HEK293 (cell line): ENCODE results near the gene TCF21.

ENCODE experiments used
- KLF10 ChIP-seq: fragments of 450-650 bp; IDR thresholded peaks from 2 replicates; pipeline ENCODE4 v1.5.1; 2018; ENCODE audit warnings: missing biosample characterization, mild to moderate bottlenecking, missing genetic modification characterization
- KLF16 ChIP-seq: fragments of 450-650 bp; formaldehyde crosslinking; IDR thresholded peaks from 2 replicates; pipeline ENCODE4 v1.5.1; 2017; ENCODE audit warnings: missing biosample characterization, missing genetic modification characterization
- ZBTB21 ChIP-seq: fragments of 450-650 bp; formaldehyde crosslinking; IDR thresholded peaks from 2 replicates; pipeline ENCODE4 v1.5.1; 2017; ENCODE audit warnings: missing biosample characterization, missing genetic modification characterization
- ZFP3 ChIP-seq: fragments of 450-650 bp; formaldehyde crosslinking; IDR thresholded peaks from 2 replicates; pipeline ENCODE4 v1.5.1; 2016; ENCODE audit warnings: low read depth, missing biosample characterization, missing genetic modification characterization
- ZNF10 ChIP-seq: fragments of 450-650 bp; formaldehyde crosslinking; IDR thresholded peaks from 2 replicates; pipeline ENCODE4 v1.5.1; 2017; ENCODE audit warnings: missing biosample characterization, missing genetic modification characterization
- ZNF155 ChIP-seq: fragments of 450-650 bp; formaldehyde crosslinking; IDR thresholded peaks from 2 replicates; pipeline ENCODE4 v1.5.1; 2016; ENCODE audit warnings: missing biosample characterization, missing genetic modification characterization
- ZNF221 ChIP-seq: fragments of 450-650 bp; formaldehyde crosslinking; IDR thresholded peaks from 2 replicates; pipeline ENCODE4 v1.5.1; 2017; ENCODE audit warnings: missing biosample characterization, missing genetic modification characterization, borderline replicate concordance
- ZNF24 ChIP-seq: fragments of 450-650 bp; formaldehyde crosslinking; IDR thresholded peaks from 2 replicates; pipeline ENCODE4 v1.5.1; 2016; ENCODE audit warnings: missing biosample characterization, missing genetic modification characterization
- ZNF266 ChIP-seq: fragments of 450-650 bp; formaldehyde crosslinking; IDR thresholded peaks from 2 replicates; pipeline ENCODE4 v1.5.1; 2016; ENCODE audit warnings: missing biosample characterization, missing genetic modification characterization, low read depth
- ZNF274 ChIP-seq, 2 experiments: fragments of 200-500 bp in 1 of 2; fragments of 450-650 bp in 1 of 2; sonication (Bioruptor generic) in 1 of 2; formaldehyde crosslinking in 1 of 2; IDR thresholded peaks; 2 replicates each; pipeline versions ENCODE4 v1.5.1 to v1.6.1; 2014 to 2016; ENCODE audit warnings: borderline replicate concordance in 1 of 2, inconsistent platforms in 1 of 2, low read length in 1 of 2, missing biosample characterization in 1 of 2, missing genetic modification characterization in 1 of 2
- ZNF324 ChIP-seq: fragments of 450-650 bp; formaldehyde crosslinking; IDR thresholded peaks from 2 replicates; pipeline ENCODE4 v1.5.1; 2016; ENCODE audit warnings: missing biosample characterization, missing genetic modification characterization
- ZNF341 ChIP-seq: fragments of 450-650 bp; formaldehyde crosslinking; IDR thresholded peaks from 2 replicates; pipeline ENCODE4; 2016; ENCODE audit warnings: low read depth, missing biosample characterization, missing genetic modification characterization
- ZNF354C ChIP-seq: fragments of 450-650 bp; formaldehyde crosslinking; IDR thresholded peaks from 2 replicates; pipeline ENCODE4 v1.5.1; 2016; ENCODE audit warnings: missing biosample characterization, missing genetic modification characterization, low read depth, borderline replicate concordance
- ZNF404 ChIP-seq: fragments of 450-650 bp; formaldehyde crosslinking; IDR thresholded peaks from 2 replicates; pipeline ENCODE4 v1.5.1; 2017; ENCODE audit warnings: missing biosample characterization, missing genetic modification characterization
- ZNF423 ChIP-seq: fragments of 450-650 bp; formaldehyde crosslinking; IDR thresholded peaks from 2 replicates; pipeline ENCODE4 v1.5.1; 2016; ENCODE audit warnings: missing biosample characterization, missing genetic modification characterization
- ZNF548 ChIP-seq: fragments of 450-650 bp; formaldehyde crosslinking; IDR thresholded peaks from 2 replicates; pipeline ENCODE4 v1.5.1; 2016; ENCODE audit warnings: missing biosample characterization, missing genetic modification characterization
- ZNF623 ChIP-seq: fragments of 450-650 bp; formaldehyde crosslinking; IDR thresholded peaks from 2 replicates; pipeline ENCODE4 v1.5.1; 2016; ENCODE audit warnings: missing biosample characterization, missing genetic modification characterization
- ZNF654 ChIP-seq: fragments of 450-650 bp; formaldehyde crosslinking; IDR thresholded peaks from 2 replicates; pipeline ENCODE4 v1.5.1; 2016; ENCODE audit warnings: low read depth, missing biosample characterization, missing genetic modification characterization
- ZXDB ChIP-seq: fragments of 450-650 bp; formaldehyde crosslinking; IDR thresholded peaks from 2 replicates; pipeline ENCODE4 v1.5.1; 2016; ENCODE audit warnings: missing biosample characterization, missing genetic modification characterization
- TF ChIP-seq, protein P1 (sequence below): fragments of 450-650 bp; formaldehyde crosslinking; IDR thresholded peaks from 2 replicates; pipeline ENCODE4 v1.5.1; 2016; ENCODE audit warnings: missing biosample characterization, missing genetic modification characterization, borderline replicate concordance
- TF ChIP-seq, protein P2 (sequence below): fragments of 450-650 bp; formaldehyde crosslinking; conservative IDR thresholded peaks from 2 replicates; pipeline ENCODE4 v1.5.1; 2016; ENCODE audit warnings: low read depth, missing biosample characterization, missing genetic modification characterization
- TF ChIP-seq, protein P3 (sequence below): fragments of 450-650 bp; formaldehyde crosslinking; IDR thresholded peaks from 2 replicates; pipeline ENCODE4 v1.5.1; 2016; ENCODE audit warnings: missing biosample characterization, missing genetic modification characterization
- TF ChIP-seq, protein P4 (sequence below): fragments of 450-650 bp; formaldehyde crosslinking; IDR thresholded peaks from 2 replicates; pipeline ENCODE4 v1.5.1; 2016; ENCODE audit warnings: missing biosample characterization, missing genetic modification characterization
- TF ChIP-seq, protein P5 (sequence below): fragments of 450-650 bp; IDR thresholded peaks from 2 replicates; pipeline ENCODE4 v1.5.1; 2018; ENCODE audit warnings: missing biosample characterization, missing genetic modification characterization

TCF21 gene

DNA sequence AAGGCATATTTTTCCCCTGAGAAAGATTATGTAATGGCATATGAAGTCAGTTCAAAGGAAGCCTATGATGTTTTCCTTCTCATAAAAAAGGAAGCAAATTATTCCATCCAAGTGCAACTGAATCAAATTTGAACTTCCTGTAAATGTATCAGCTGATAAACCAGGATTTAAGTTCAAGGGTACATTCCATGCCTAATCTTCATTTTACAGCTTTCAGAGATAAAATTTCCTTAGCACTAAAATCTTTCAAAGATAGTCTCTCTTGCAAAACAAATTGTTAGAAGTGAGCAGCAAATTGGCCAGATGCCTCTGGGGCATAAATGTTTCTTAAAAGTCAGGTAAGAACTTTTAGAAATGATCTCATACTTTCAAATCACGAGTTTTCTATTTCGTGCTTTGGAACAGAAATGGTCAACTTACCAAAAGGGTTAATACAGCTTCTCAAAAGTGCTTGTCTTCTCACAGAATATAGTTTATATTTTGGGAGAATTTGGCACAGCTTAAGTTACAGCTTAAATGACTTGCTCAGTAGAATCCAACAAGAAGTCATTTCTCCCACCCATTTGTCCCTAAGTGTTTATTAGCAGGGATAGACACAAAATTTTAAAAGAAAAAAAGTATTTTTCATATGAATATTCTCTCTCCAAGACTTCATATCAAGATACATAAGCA is 2.7 kb upstream of the TCF21 start (continued):
- TF ChIP-seq, protein P1, sequence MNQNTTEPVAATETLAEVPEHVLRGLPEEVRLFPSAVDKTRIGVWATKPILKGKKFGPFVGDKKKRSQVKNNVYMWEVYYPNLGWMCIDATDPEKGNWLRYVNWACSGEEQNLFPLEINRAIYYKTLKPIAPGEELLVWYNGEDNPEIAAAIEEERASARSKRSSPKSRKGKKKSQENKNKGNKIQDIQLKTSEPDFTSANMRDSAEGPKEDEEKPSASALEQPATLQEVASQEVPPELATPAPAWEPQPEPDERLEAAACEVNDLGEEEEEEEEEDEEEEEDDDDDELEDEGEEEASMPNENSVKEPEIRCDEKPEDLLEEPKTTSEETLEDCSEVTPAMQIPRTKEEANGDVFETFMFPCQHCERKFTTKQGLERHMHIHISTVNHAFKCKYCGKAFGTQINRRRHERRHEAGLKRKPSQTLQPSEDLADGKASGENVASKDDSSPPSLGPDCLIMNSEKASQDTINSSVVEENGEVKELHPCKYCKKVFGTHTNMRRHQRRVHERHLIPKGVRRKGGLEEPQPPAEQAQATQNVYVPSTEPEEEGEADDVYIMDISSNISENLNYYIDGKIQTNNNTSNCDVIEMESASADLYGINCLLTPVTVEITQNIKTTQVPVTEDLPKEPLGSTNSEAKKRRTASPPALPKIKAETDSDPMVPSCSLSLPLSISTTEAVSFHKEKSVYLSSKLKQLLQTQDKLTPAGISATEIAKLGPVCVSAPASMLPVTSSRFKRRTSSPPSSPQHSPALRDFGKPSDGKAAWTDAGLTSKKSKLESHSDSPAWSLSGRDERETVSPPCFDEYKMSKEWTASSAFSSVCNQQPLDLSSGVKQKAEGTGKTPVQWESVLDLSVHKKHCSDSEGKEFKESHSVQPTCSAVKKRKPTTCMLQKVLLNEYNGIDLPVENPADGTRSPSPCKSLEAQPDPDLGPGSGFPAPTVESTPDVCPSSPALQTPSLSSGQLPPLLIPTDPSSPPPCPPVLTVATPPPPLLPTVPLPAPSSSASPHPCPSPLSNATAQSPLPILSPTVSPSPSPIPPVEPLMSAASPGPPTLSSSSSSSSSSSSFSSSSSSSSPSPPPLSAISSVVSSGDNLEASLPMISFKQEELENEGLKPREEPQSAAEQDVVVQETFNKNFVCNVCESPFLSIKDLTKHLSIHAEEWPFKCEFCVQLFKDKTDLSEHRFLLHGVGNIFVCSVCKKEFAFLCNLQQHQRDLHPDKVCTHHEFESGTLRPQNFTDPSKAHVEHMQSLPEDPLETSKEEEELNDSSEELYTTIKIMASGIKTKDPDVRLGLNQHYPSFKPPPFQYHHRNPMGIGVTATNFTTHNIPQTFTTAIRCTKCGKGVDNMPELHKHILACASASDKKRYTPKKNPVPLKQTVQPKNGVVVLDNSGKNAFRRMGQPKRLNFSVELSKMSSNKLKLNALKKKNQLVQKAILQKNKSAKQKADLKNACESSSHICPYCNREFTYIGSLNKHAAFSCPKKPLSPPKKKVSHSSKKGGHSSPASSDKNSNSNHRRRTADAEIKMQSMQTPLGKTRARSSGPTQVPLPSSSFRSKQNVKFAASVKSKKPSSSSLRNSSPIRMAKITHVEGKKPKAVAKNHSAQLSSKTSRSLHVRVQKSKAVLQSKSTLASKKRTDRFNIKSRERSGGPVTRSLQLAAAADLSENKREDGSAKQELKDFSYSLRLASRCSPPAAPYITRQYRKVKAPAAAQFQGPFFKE (tag by site-specific recombination): no peak
- TF ChIP-seq ZNF341 (tag by site-specific recombination): no peak
- TF ChIP-seq ZNF548 (tag by site-specific recombination): no peak
- no peak for TF ChIP-seq ZNF423 (tag by site-specific recombination)
- TF ChIP-seq ZNF654: no peak
- TF ChIP-seq ZBTB21 (tag by site-specific recombination): no peak
- TF ChIP-seq ZNF155 (tag by site-specific recombination): no peak
- TF ChIP-seq, protein P2, sequence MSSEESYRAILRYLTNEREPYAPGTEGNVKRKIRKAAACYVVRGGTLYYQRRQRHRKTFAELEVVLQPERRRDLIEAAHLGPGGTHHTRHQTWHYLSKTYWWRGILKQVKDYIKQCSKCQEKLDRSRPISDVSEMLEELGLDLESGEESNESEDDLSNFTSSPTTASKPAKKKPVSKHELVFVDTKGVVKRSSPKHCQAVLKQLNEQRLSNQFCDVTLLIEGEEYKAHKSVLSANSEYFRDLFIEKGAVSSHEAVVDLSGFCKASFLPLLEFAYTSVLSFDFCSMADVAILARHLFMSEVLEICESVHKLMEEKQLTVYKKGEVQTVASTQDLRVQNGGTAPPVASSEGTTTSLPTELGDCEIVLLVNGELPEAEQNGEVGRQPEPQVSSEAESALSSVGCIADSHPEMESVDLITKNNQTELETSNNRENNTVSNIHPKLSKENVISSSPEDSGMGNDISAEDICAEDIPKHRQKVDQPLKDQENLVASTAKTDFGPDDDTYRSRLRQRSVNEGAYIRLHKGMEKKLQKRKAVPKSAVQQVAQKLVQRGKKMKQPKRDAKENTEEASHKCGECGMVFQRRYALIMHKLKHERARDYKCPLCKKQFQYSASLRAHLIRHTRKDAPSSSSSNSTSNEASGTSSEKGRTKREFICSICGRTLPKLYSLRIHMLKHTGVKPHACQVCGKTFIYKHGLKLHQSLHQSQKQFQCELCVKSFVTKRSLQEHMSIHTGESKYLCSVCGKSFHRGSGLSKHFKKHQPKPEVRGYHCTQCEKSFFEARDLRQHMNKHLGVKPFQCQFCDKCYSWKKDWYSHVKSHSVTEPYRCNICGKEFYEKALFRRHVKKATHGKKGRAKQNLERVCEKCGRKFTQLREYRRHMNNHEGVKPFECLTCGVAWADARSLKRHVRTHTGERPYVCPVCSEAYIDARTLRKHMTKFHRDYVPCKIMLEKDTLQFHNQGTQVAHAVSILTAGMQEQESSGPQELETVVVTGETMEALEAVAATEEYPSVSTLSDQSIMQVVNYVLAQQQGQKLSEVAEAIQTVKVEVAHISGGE (tag by site-specific recombination): no peak
- no peak for TF ChIP-seq ZNF404 (tag by site-specific recombination)
- TF ChIP-seq, protein P3, sequence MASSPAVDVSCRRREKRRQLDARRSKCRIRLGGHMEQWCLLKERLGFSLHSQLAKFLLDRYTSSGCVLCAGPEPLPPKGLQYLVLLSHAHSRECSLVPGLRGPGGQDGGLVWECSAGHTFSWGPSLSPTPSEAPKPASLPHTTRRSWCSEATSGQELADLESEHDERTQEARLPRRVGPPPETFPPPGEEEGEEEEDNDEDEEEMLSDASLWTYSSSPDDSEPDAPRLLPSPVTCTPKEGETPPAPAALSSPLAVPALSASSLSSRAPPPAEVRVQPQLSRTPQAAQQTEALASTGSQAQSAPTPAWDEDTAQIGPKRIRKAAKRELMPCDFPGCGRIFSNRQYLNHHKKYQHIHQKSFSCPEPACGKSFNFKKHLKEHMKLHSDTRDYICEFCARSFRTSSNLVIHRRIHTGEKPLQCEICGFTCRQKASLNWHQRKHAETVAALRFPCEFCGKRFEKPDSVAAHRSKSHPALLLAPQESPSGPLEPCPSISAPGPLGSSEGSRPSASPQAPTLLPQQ: no peak
- TF ChIP-seq ZNF354C (tag by site-specific recombination): no peak
- TF ChIP-seq ZNF274 (IDR thresholded peaks at IDR 0.05; ENCODE audit: low read length): no peak
- TF ChIP-seq ZNF274 (tag by site-specific recombination; IDR thresholded peaks at IDR 0.05; ENCODE audit: borderline replicate concordance): no peak
- peak; percentile 57; the same call in 1 of the 2 replicates for TF ChIP-seq KLF16
- TF ChIP-seq ZNF10 (tag by site-specific recombination): no peak
- no peak for TF ChIP-seq ZNF324
- TF ChIP-seq, protein P4, sequence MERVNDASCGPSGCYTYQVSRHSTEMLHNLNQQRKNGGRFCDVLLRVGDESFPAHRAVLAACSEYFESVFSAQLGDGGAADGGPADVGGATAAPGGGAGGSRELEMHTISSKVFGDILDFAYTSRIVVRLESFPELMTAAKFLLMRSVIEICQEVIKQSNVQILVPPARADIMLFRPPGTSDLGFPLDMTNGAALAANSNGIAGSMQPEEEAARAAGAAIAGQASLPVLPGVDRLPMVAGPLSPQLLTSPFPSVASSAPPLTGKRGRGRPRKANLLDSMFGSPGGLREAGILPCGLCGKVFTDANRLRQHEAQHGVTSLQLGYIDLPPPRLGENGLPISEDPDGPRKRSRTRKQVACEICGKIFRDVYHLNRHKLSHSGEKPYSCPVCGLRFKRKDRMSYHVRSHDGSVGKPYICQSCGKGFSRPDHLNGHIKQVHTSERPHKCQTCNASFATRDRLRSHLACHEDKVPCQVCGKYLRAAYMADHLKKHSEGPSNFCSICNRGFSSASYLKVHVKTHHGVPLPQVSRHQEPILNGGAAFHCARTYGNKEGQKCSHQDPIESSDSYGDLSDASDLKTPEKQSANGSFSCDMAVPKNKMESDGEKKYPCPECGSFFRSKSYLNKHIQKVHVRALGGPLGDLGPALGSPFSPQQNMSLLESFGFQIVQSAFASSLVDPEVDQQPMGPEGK (tag by site-specific recombination): no peak
- TF ChIP-seq ZNF221 (tag by site-specific recombination): no peak
- no peak for TF ChIP-seq ZNF24 (tag by site-specific recombination)
- peak; percentile 89 for TF ChIP-seq ZXDB (tag by site-specific recombination)
- peak; percentile 31; the same call in 1 of the 2 replicates for TF ChIP-seq KLF10 (tag by site-specific recombination)
- TF ChIP-seq, protein P5, sequence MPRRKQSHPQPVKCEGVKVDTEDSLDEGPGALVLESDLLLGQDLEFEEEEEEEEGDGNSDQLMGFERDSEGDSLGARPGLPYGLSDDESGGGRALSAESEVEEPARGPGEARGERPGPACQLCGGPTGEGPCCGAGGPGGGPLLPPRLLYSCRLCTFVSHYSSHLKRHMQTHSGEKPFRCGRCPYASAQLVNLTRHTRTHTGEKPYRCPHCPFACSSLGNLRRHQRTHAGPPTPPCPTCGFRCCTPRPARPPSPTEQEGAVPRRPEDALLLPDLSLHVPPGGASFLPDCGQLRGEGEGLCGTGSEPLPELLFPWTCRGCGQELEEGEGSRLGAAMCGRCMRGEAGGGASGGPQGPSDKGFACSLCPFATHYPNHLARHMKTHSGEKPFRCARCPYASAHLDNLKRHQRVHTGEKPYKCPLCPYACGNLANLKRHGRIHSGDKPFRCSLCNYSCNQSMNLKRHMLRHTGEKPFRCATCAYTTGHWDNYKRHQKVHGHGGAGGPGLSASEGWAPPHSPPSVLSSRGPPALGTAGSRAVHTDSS: no peak
- no peak for TF ChIP-seq ZFP3 (tag by site-specific recombination)
- TF ChIP-seq ZNF266 (tag by site-specific recombination): no peak
- TF ChIP-seq ZNF623 (tag by site-specific recombination): no peak
